Neural cell (in vitro differentiated cells): ENCODE measurements around the gene MOB2. TPM values are rescaled to one million over a fixed set of nuclear protein-coding genes. Genes with fewer than 3 reads are reported as not detected.

Experiments used
- H2AFZ ChIP-seq: fragments of 200-600, 300-800 bp; sonication (generic), shearing (Covaris generic); 2 replicates; pipeline ENCODE4 v1.6.0; 2014; ENCODE audit warnings: low read depth, mild to moderate bottlenecking, antibody characterized with exemption, low read length, moderate library complexity
- H3F3A ChIP-seq: fragments of 200-600 bp; shearing (Covaris generic); 2 replicates; pipeline ENCODE4 v1.6.1; 2016; ENCODE audit warnings: mild to moderate bottlenecking, moderate library complexity, mixed read lengths, antibody characterized with exemption, low read length; ENCODE audit not compliant: insufficient read depth, poor library complexity, severe bottlenecking
- H3K27ac ChIP-seq: fragments of 200-600, 300-800 bp; sonication (generic), shearing (Covaris generic); 2 replicates; pipeline ENCODE4 v1.5.1; 2014; ENCODE audit warnings: mild to moderate bottlenecking, low read length, moderate library complexity
- H3K27me3 ChIP-seq: fragments of 300-800, 200-600 bp; sonication (generic), shearing (Covaris generic); 2 replicates; pipeline ENCODE4 v1.6.0; 2014; ENCODE audit warnings: mild to moderate bottlenecking, low read depth, low read length, moderate library complexity; ENCODE audit not compliant: insufficient read depth
- H3K36me3 ChIP-seq: fragments of 300-800, 200-600 bp; sonication (generic), shearing (Covaris generic); 2 replicates; pipeline ENCODE4 v1.5.1; 2014; ENCODE audit warnings: mild to moderate bottlenecking, antibody characterized with exemption, low read length, moderate library complexity; ENCODE audit not compliant: insufficient read depth
- H3K4me2 ChIP-seq: fragments of 300-800, 200-600 bp; sonication (generic), shearing (Covaris generic); 2 replicates; pipeline ENCODE4 v1.6.0; 2014; ENCODE audit warnings: mild to moderate bottlenecking, low read length
- H3K4me3 ChIP-seq: fragments of 300-800, 200-600 bp; sonication (generic), shearing (Covaris generic); 2 replicates; pipeline ENCODE4 v1.5.1; 2014; ENCODE audit warnings: mild to moderate bottlenecking, low read length, moderate library complexity
- H3K79me2 ChIP-seq: fragments of 200-600 bp; shearing (Covaris generic); replicated peaks from 2 replicates; pipeline ENCODE4 v1.6.0; 2014; ENCODE audit warnings: mild to moderate bottlenecking, low read length, moderate library complexity; ENCODE audit not compliant: insufficient read depth
- H3K9ac ChIP-seq: fragments of 300-800, 200-600 bp; sonication (generic), shearing (Covaris generic); 2 replicates; pipeline ENCODE4 v1.6.1; 2016; ENCODE audit warnings: mild to moderate bottlenecking, low read length, mixed read lengths
- H3K9me2 ChIP-seq: fragments of 200-600 bp; shearing (Covaris generic); 2 replicates; pipeline ENCODE4 v1.6.1; 2016; ENCODE audit warnings: mild to moderate bottlenecking, low read length, mixed read lengths; ENCODE audit not compliant: insufficient read depth
- H3K9me3 ChIP-seq: fragments of 200-600, 300-800 bp; sonication (generic), shearing (Covaris generic); 2 replicates; pipeline ENCODE4 v1.6.1; 2016; ENCODE audit warnings: mild to moderate bottlenecking, mixed run types, low read length, moderate library complexity, mixed read lengths
- H4K20me1 ChIP-seq: fragments of 200-600 bp; shearing (Covaris generic); 2 replicates; pipeline ENCODE4 v1.6.1; 2016; ENCODE audit warnings: mild to moderate bottlenecking, mixed run types; ENCODE audit not compliant: insufficient read depth
- CTCF ChIP-seq: fragments of 450-650 bp; IDR thresholded peaks from 2 replicates; pipeline ENCODE4 v1.5.1; 2014; ENCODE audit warnings: antibody characterized with exemption, mild to moderate bottlenecking, moderate library complexity; ENCODE audit not compliant: poor library complexity, severe bottlenecking
- EP300 ChIP-seq: fragments of 450-650 bp; conservative IDR thresholded peaks from 2 replicates; pipeline ENCODE4 v1.6.1; 2014; ENCODE audit warnings: antibody characterized with exemption, mild to moderate bottlenecking, moderate library complexity; ENCODE audit not compliant: poor library complexity, severe bottlenecking
- EZH2 ChIP-seq: fragments of 200-600, 300-800 bp; shearing (Covaris generic), sonication (generic); IDR thresholded peaks from 2 replicates; pipeline ENCODE4 v1.6.1; 2014; ENCODE audit warnings: antibody characterized with exemption, low read length, borderline replicate concordance, mild to moderate bottlenecking; ENCODE audit not compliant: insufficient read depth, poor library complexity, severe bottlenecking
- MXI1 ChIP-seq: fragments of 450-650 bp; conservative IDR thresholded peaks from 2 replicates; pipeline ENCODE4 v1.6.1; 2014; ENCODE audit warnings: antibody characterized with exemption, mild to moderate bottlenecking; ENCODE audit not compliant: poor library complexity, severe bottlenecking
- POLR2AphosphoS5 ChIP-seq: IDR thresholded peaks from 2 replicates; pipeline ENCODE4 v1.6.1; 2012
- RAD21 ChIP-seq: fragments of 450-650 bp; conservative IDR thresholded peaks from 2 replicates; pipeline ENCODE4 v1.6.1; 2014; ENCODE audit warnings: antibody characterized with exemption, mild to moderate bottlenecking, moderate library complexity
- REST ChIP-seq: IDR thresholded peaks from 2 replicates; pipeline ENCODE4 v1.6.1; 2012; ENCODE audit warnings: borderline replicate concordance
- SMC3 ChIP-seq: fragments of 450-650 bp; conservative IDR thresholded peaks from 2 replicates; pipeline ENCODE4 v1.6.1; 2014; ENCODE audit warnings: antibody characterized with exemption, mild to moderate bottlenecking, moderate library complexity; ENCODE audit not compliant: poor library complexity
- TAF1 ChIP-seq: IDR thresholded peaks from 2 replicates; pipeline ENCODE4 v1.6.1; 2012; ENCODE audit warnings: low read depth
- polyA plus RNA-seq: library from polyadenylated mRNA; depleted of rRNA; stranded (reverse); fragments of >200 nt; gene quantifications from 2 replicates; pipeline ENCODE4 v1.2.3, GENCODE V29; 2014

Gene MOB2
- polyA plus RNA-seq, 1 donor from 2014 or later = 33.2 TPM

GRCh38 chr11:1498262-1498661 is 11.7 kb upstream of the MOB2 start:
- Histone ChIP-seq H3K9me3 (no peaks in the 10 kb centered on the region), H3K79me2 (no peaks in the 10 kb centered on the region), H3K4me2 (no peak overlapping the region), H3K27ac (no peak overlapping the region), H3K4me3 (no peak overlapping the region), H3K9me2 (no peaks in the 10 kb centered on the region), H3K36me3 (no peaks in the 10 kb centered on the region), H2AFZ (no peak overlapping the region), H3K27me3 (no peaks in the 10 kb centered on the region), H3K9ac (no peak overlapping the region), H3F3A (no peaks in the 10 kb centered on the region), H4K20me1 (no peaks in the 10 kb centered on the region)
- TF ChIP-seq CTCF = no peak
- no peak for TF ChIP-seq TAF1
- TF ChIP-seq POLR2AphosphoS5 = no peak
- no peak for TF ChIP-seq EP300
- TF ChIP-seq EZH2 = no peak
- TF ChIP-seq REST = no peak
- TF ChIP-seq MXI1 = no peak
- TF ChIP-seq RAD21 = no peak
- no peak for TF ChIP-seq SMC3

- H3K9me2 ChIP-seq = no peaks in the 10 kb centered on the region
- TF ChIP-seq EP300 = no peak
- TF ChIP-seq CTCF = no peak
- TF ChIP-seq MXI1 = no peak
- TF ChIP-seq RAD21 = no peak
- TF ChIP-seq EZH2 = no peak
- TF ChIP-seq REST = no peak
- TF ChIP-seq SMC3 = no peak
- TF ChIP-seq TAF1 = no peak
- TF ChIP-seq POLR2AphosphoS5 = no peak
- H3K4me3 ChIP-seq = no peak overlapping the region
- H3K36me3 ChIP-seq = no peaks in the 10 kb centered on the region
- no peaks in the 10 kb centered on the region for H3K27me3 ChIP-seq
- H4K20me1 ChIP-seq = no peaks in the 10 kb centered on the region
- H3K27ac ChIP-seq = no peak overlapping the region
- no peaks in the 10 kb centered on the region for H3F3A ChIP-seq
- no peak overlapping the region for H3K4me2 ChIP-seq
- no peaks in the 10 kb centered on the region for H3K79me2 ChIP-seq
- no peaks in the 10 kb centered on the region for H3K9me3 ChIP-seq
- H2AFZ ChIP-seq = no peak overlapping the region
- H3K9ac ChIP-seq = no peak overlapping the region
Measured at GRCh38 chr11:1497600-1497999, 11.0 kb upstream of the MOB2 start.
